Psoas muscle (tissue), 7 donors: ENCODE results near the gene MTCL3.

Source experiments
- ATAC-seq, 4 donors: fragments of 200-7000 bp; cut with Tn5 transposase; one replicate each; pipeline ENCODE4 v1.9.1; 2020; ENCODE audit warnings: moderate library complexity in 3 of 4, mild to moderate bottlenecking in 2 of 4
- DNase-seq, 2 donors: peaks; one replicate each; pipeline ENCODE4 v3.0.0-alpha.2; 2020
- H3K27ac ChIP-seq: fragments of 200-600 bp; one replicate; pipeline ENCODE4 v1.8.0; 2022
- H3K27me3 ChIP-seq, 3 donors: fragments of 200-600 bp in 1 of 3; one replicate each; pipeline versions ENCODE4 v1.6.1 to v1.8.0; 2013 to 2022; ENCODE audit warnings: low read length in 2 of 3, mild to moderate bottlenecking in 2 of 3, moderate library complexity in 1 of 3; ENCODE audit not compliant: insufficient read depth in 3 of 3
- H3K36me3 ChIP-seq, 2 donors: fragments of 200-600 bp in 1 of 2; one replicate each; pipeline versions ENCODE4 v1.6.1 to v1.8.0; 2013 to 2022; ENCODE audit warnings: low read depth in 1 of 2, mild to moderate bottlenecking in 1 of 2, moderate library complexity in 1 of 2; ENCODE audit not compliant: insufficient read depth in 1 of 2
- H3K4me1 ChIP-seq: fragments of 200-600 bp; one replicate; pipeline ENCODE4 v1.8.0; 2022
- H3K4me3 ChIP-seq: fragments of 200-600 bp; one replicate; pipeline ENCODE4 v1.8.0; 2022; ENCODE audit warnings: mild to moderate bottlenecking
- H3K9me3 ChIP-seq: fragments of 200-600 bp; one replicate; pipeline ENCODE4 v1.8.0; 2022
- WGBS, 3 donors: extraction: QIAGEN DNeasy Blood & Tissue Kit; methylation state at CpG; one replicate each; pipeline versions ENCODE4 v1.1.6 to v1.1.7; 2013; 5-methylcytosine and 5-hydroxymethylcytosine counted together
- intact Hi-C, 2 donors: fragments of 100-400 bp; cut with DNase I; formaldehyde crosslinking; loops; one replicate each; pipeline versions ENCODE4 v1.11.0 to v1.14.2; 2022
- TF ChIP-seq, protein P1 (sequence below): fragments of 200-600 bp; IDR thresholded peaks from one replicate; pipeline ENCODE4 v1.8.0; 2022; ENCODE audit warnings: antibody characterized with exemption
- donor health status: healthy with polysubstance abuse.
- donor health status: DM: no; HTN: no; CAD: no; lungs with moderate emphysema.
- donor health status: Bipolar disorder and iron deficiency.
- donor health status: healthy.
- donor health status: DM: yes; HTN: yes; CAD: no.
- donor health status: DM: no; HTN: no; CAD: no.
- donor health status: DM: yes; HTN: yes; CAD: no.

The MTCL3 gene

DNA sequence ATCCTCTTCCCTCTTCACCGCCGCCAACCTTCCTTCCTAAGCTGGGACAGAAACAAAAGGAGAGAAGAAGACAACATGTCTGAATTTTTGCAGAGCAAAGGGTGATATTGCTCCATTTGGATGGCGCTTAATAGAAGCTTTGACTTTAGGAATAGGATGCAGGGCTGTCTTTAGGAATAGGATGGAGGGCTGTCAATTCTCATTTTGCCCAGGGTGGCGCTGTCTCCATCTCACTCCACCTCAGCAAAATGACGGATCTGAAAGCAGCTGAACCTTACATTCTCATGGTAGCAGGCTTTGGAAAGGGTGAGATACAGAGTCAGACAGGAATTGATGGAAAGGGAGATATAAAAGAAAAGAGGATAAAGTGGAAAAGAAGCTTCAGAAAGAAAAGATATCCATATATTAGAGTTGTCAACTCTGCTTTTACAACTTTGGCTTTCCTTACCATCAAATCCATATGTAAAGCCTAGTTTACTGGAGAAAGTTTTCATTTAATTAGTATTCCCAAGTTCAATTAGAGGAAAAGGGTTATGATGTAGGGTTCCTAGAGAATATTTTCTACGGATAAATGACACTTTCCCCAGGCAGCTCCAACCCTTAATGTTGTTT is 2.4 kb downstream of the MTCL3 start:
- WGBS, 3 donors: 10 to 12% (median 10%) methylated on average over 6 of the region's 6 CpGs
- intact Hi-C loops: loop anchor here in 1 of 2 donors (10.0 kb wide), 1 partner anchor 52 kb away; no protein-coding TSS in a partner anchor
- Histone ChIP-seq H3K27me3 (peaks cover 3 to 43% (median 6%) of the 10 kb centered on the region in 3 donors), H3K4me3 (peak overlapping the region; percentile 78), H3K27ac (no peak overlapping the region), H3K4me1 (peaks cover 10% of the 10 kb centered on the region), H3K9me3 (no peaks in the 10 kb centered on the region), H3K36me3 (no peaks in the 10 kb centered on the region)
- ATAC-seq (peak; percentile 44 to 79 (median 62)), DNase-seq (no peak)
- TF ChIP-seq, protein P1, sequence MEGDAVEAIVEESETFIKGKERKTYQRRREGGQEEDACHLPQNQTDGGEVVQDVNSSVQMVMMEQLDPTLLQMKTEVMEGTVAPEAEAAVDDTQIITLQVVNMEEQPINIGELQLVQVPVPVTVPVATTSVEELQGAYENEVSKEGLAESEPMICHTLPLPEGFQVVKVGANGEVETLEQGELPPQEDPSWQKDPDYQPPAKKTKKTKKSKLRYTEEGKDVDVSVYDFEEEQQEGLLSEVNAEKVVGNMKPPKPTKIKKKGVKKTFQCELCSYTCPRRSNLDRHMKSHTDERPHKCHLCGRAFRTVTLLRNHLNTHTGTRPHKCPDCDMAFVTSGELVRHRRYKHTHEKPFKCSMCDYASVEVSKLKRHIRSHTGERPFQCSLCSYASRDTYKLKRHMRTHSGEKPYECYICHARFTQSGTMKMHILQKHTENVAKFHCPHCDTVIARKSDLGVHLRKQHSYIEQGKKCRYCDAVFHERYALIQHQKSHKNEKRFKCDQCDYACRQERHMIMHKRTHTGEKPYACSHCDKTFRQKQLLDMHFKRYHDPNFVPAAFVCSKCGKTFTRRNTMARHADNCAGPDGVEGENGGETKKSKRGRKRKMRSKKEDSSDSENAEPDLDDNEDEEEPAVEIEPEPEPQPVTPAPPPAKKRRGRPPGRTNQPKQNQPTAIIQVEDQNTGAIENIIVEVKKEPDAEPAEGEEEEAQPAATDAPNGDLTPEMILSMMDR: peak; percentile 50

DNA sequence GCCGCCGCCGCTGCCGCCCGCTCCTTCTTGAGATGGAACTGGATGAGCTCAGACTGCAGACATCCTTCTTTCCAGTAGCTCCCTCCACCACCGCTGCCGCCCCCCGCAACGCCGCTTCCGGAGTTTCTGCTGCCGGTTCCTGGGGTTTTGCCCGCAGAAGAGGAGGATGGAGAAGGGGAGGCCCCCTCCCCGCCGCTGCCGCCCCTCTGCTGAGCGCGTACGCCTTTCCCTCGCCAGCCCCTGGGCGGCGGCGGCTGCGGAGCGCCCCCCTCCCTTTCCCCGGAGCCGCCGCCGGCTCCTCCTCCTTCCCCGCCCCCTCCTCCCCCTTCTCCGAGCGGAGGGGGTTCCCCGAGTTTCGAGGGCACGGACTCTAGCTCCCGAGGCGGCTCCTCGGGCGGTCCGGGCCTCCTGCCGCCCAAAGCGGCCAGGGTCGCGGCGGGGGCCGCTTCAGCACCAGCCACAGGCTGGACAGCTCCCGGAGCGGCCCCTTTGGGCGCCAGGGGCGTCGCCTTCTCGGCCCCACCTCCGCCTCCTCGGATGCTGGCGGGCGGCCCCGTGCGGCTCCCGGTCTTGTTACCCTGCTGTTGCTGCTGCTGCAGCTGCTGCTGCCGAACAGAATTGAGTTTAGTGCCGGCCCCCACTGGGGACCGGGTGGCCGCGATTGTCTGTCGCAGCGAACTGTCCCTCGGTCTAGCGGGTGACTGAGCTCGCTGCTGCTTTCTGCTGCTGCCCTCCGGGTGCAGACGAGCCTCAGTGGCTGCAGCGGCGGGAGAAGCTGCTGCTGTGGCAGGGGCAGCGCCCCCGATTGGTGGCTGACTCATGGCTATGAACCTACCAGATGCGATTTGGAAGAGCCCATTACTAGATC is 3.1 kb downstream of the MTCL3 start:
- 0 to 1% (median 0%) methylated on average over 53 to 76 of the region's 76 CpGs for WGBS, 3 donors
- intact Hi-C loops: loop anchor here in 1 of 2 donors (10.0 kb wide), 1 partner anchor 51 kb away; no protein-coding TSS in a partner anchor
- peak overlapping the region; percentile 78 for H3K4me3 ChIP-seq

DNA sequence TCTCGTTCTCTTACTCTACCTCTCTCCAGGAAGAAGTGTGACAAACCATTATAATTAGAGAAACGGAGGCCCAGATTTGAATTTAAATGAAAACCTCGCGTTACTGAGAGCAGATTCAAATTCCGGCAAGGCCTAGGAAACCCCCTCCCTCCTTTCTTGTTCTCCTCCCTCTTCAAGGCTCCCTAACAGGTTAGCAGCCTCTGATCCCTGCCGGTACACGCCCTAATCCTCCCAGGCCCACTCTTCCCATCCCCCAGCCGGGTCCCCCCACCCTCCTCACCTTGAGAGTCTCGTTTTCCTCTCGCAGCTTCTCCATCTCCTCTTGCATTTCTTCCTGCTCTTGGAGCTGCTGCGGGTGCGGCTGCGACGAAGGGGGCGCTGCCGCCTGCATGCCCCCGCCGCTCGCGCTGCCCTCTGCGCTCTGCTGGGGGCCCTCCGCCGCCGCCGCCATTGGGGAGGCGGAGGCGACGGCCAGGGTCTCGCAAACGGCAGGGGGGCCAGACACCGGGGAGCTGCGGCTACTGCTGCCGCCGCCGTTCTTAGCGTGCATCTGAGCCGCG is 3.8 kb downstream of the MTCL3 start:
- Histone ChIP-seq H3K9me3 (no peaks in the 10 kb centered on the region), H3K36me3 (no peaks in the 10 kb centered on the region), H3K4me3 (peak overlapping the region; percentile 78), H3K27me3 (peaks cover 0 to 35% (median 6%) of the 10 kb centered on the region in 3 donors), H3K27ac (no peak overlapping the region), H3K4me1 (peaks cover 10% of the 10 kb centered on the region)
- ATAC-seq (peak; percentile 26 to 57 (median 38)), DNase-seq (no peak)
- WGBS, 3 donors: 0 to 1% (median 1%) methylated on average over 29 to 38 of the region's 38 CpGs
- intact Hi-C loops: loop anchor here in 1 of 2 donors (10.0 kb wide), 1 partner anchor 51 kb away; no protein-coding TSS in a partner anchor
- TF ChIP-seq, protein P1: no peak

More for the DNA sequence above, 3.1 kb downstream of the MTCL3 start:
- H3K4me1 ChIP-seq: peaks cover 10% of the 10 kb centered on the region
- peaks cover 0 to 37% (median 6%) of the 10 kb centered on the region in 3 donors for H3K27me3 ChIP-seq
- DNase-seq (peak; percentile 63 to 84), ATAC-seq (peak; percentile 81 to 90 (median 87))
- no peaks in the 10 kb centered on the region for H3K36me3 ChIP-seq
- H3K9me3 ChIP-seq: no peaks in the 10 kb centered on the region
- no peak overlapping the region for H3K27ac ChIP-seq
- TF ChIP-seq, protein P1: no peak

DNA sequence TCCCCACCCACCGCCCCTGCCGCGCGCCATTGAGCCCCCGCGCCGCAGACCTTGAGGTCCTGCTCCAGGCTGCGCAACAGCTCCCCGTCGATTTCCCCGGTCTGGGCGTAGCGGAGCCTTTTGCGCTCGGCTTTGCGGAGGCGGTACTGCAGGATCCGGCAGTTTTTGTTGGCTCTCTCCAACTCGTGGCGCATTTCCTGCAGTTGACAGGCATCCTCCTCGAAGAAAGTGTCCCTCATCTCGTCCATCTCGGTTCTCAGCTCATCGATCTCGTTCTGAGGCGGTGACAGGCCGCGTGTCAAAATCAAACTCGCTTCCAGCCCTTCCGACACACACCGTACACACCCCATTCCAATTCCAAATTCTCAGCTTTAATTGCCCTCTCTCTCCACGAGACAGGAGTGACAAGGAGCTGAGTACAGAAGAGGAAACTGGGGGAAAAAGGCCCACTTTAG is 4.3 kb downstream of the MTCL3 start:
- Histone ChIP-seq H3K9me3 (no peaks in the 10 kb centered on the region), H3K4me3 (peak overlapping the region; percentile 78), H3K27ac (no peak overlapping the region), H3K4me1 (peaks cover 10% of the 10 kb centered on the region), H3K36me3 (no peaks in the 10 kb centered on the region), H3K27me3 (peaks cover 0 to 31% (median 6%) of the 10 kb centered on the region in 3 donors)
- intact Hi-C loops: loop anchor here in 1 of 2 donors (10.0 kb wide), 1 partner anchor 50 kb away; no protein-coding TSS in a partner anchor
- peak in 2 of 4 donors; percentile 8 to 33 for ATAC-seq
- TF ChIP-seq, protein P1: no peak
- WGBS, 3 donors: 2 to 4% (median 4%) methylated on average over 32 of the region's 32 CpGs
- DNase-seq: peak; percentile 37 to 54
